ENCODE data around the gene CCDC171.

The CCDC171 gene

GRCh38 chr9:15901572-15901971, 348.7 kb downstream of the CCDC171 start:
- no peak for DNase-seq

GRCh38 chr9:15909297-15909696, 356.5 kb downstream of the CCDC171 start:
- DNase-seq: no peak

GRCh38 chr9:15915711-15916110, 362.9 kb downstream of the CCDC171 start:
- no peak for DNase-seq

GRCh38 chr9:15927161-15927560, 374.3 kb downstream of the CCDC171 start:
- DNase-seq: no peak

- DNase-seq: no peak
Observed at GRCh38 chr9:15935661-15936305, 382.9 kb downstream of the CCDC171 start.

GRCh38 chr9:15936306-15936921, 383.6 kb downstream of the CCDC171 start:
- no peak for DNase-seq

- DNase-seq: no peak
Observed at GRCh38 chr9:15942831-15943424, 390.1 kb downstream of the CCDC171 start.

- no peak for DNase-seq
Observed at GRCh38 chr9:15944341-15944740, 391.5 kb downstream of the CCDC171 start.

GRCh38 chr9:15959663-15960062, 406.8 kb downstream of the CCDC171 start:
- DNase-seq: no peak

- no peak for DNase-seq
Observed at GRCh38 chr9:15961217-15961616, 408.4 kb downstream of the CCDC171 start.

- no peak for DNase-seq
Observed at GRCh38 chr9:15965246-15965745, 412.5 kb downstream of the CCDC171 start.

GRCh38 chr9:15966471-15966870, 413.6 kb downstream of the CCDC171 start:
- DNase-seq: no peak

GRCh38 chr9:15967068-15967467, 414.2 kb downstream of the CCDC171 start:
- no peak for DNase-seq

- DNase-seq: no peak
Observed at GRCh38 chr9:15972760-15973159, 419.9 kb downstream of the CCDC171 start.

GRCh38 chr9:15975101-15975778, 422.4 kb downstream of the CCDC171 start:
- no peak for DNase-seq

- no peak for DNase-seq
Observed at GRCh38 chr9:15977438-15977837, 424.6 kb downstream of the CCDC171 start.

- no peak for DNase-seq
Observed at GRCh38 chr9:15982182-15982581, 429.3 kb downstream of the CCDC171 start.

GRCh38 chr9:15999422-16000339, 446.8 kb downstream of the CCDC171 start:
- DNase-seq: no peak

GRCh38 chr9:16000811-16001210, 448.0 kb downstream of the CCDC171 start:
- DNase-seq: no peak

- DNase-seq: no peak
Observed at GRCh38 chr9:16001856-16002255, 449.0 kb downstream of the CCDC171 start.

GRCh38 chr9:16002816-16003215, 450.0 kb downstream of the CCDC171 start:
- DNase-seq: no peak

- no peak for DNase-seq
Observed at GRCh38 chr9:16003785-16004184, 450.9 kb downstream of the CCDC171 start.

GRCh38 chr9:16004613-16005012, 451.8 kb downstream of the CCDC171 start:
- no peak for DNase-seq
